Common myeloid progenitor, CD34-positive (primary cell): Measurements from ENCODE around the gene GMPR.
A peak's percentile ranks its signal among the peaks of the same experiment; 100 is the strongest.

Experiments
- CTCF ChIA-PET: fragments of 350-600 bp; sonication (Branson Sonifier 250); formaldehyde crosslinking; loops from one replicate; lab custom pipeline; 2021; ENCODE audit warnings: antibody characterized with exemption; lab: Charles Lee
- POLR2A ChIA-PET: fragments of 350-600 bp; sonication (Branson Sonifier 250); formaldehyde crosslinking; loops from one replicate; lab custom pipeline; 2021; ENCODE audit warnings: antibody characterized with exemption; lab: Charles Lee
- DNase-seq, 3 donors: peaks; one replicate each; pipeline versions ENCODE4 v3.0.0 to v3.0.0-alpha.2; 2013
- H3K27ac ChIP-seq, 2 experiments: 1 replicate in 1 of 2; 2 replicates in 1 of 2; pipeline ENCODE4 v1.7.0; 2013; ENCODE audit warnings: inconsistent platforms in 2 of 2, low read length in 2 of 2, mild to moderate bottlenecking in 2 of 2, low read depth in 1 of 2, moderate library complexity in 1 of 2; ENCODE audit not compliant: severe bottlenecking in 2 of 2, insufficient read depth in 1 of 2, poor library complexity in 1 of 2
- H3K27me3 ChIP-seq, 5 experiments: replicated peaks in 2 of 5; 1 replicate in 3 of 5; 2 replicates in 2 of 5; pipeline versions ENCODE4 v1.6.1 to v1.7.0; 2013; ENCODE audit warnings: low read length in 4 of 5, mild to moderate bottlenecking in 2 of 5, moderate library complexity in 2 of 5, inconsistent platforms in 1 of 5; ENCODE audit not compliant: insufficient read depth in 5 of 5, control insufficient read depth in 4 of 5
- H3K36me3 ChIP-seq, 4 experiments: 1 replicate in 2 of 4; 2 replicates in 2 of 4; pipeline versions ENCODE4 v1.6.1 to v1.7.0; 2013; ENCODE audit warnings: low read length in 3 of 4, control low read depth in 1 of 4, mild to moderate bottlenecking in 1 of 4; ENCODE audit not compliant: control insufficient read depth in 4 of 4, insufficient read depth in 4 of 4
- H3K4me1 ChIP-seq, 4 experiments: 1 replicate in 3 of 4; 2 replicates in 1 of 4; pipeline versions ENCODE4 v1.6.1 to v1.7.1; 2013; ENCODE audit warnings: low read length in 3 of 4, mild to moderate bottlenecking in 3 of 4, control low read depth in 1 of 4, inconsistent platforms in 1 of 4, moderate library complexity in 1 of 4; ENCODE audit not compliant: control insufficient read depth in 4 of 4, insufficient read depth in 4 of 4; ENCODE audit errors: control extremely low read depth in 1 of 4
- H3K4me3 ChIP-seq, 7 experiments: 1 replicate in 4 of 7; 2 replicates in 3 of 7; pipeline versions ENCODE4 v1.5.1 to v1.7.0; 2013; ENCODE audit warnings: mild to moderate bottlenecking in 7 of 7, low read length in 6 of 7, moderate library complexity in 6 of 7, inconsistent platforms in 2 of 7, low read depth in 2 of 7, control low read depth in 1 of 7; ENCODE audit not compliant: insufficient read depth in 4 of 7, control insufficient read depth in 1 of 7; ENCODE audit errors: extremely low read depth in 1 of 7
- H3K9me3 ChIP-seq, 5 experiments: 1 replicate in 4 of 5; 2 replicates in 1 of 5; pipeline versions ENCODE4 v1.6.1 to v1.7.1; 2013; ENCODE audit warnings: low read length in 4 of 5, mild to moderate bottlenecking in 2 of 5, inconsistent platforms in 1 of 5, low read depth in 1 of 5, moderate library complexity in 1 of 5; ENCODE audit not compliant: control insufficient read depth in 4 of 5, insufficient read depth in 2 of 5; ENCODE audit errors: control extremely low read depth in 1 of 5
- WGBS: methylation state at CpG from one replicate; pipeline ENCODE4 v1.1.5; 2013; ENCODE audit not compliant: insufficient coverage; 5-methylcytosine and 5-hydroxymethylcytosine counted together

The GMPR gene

GRCh38 chr6:16237242-16237641 lies 1.1 kb upstream of the GMPR start:
- Histone ChIP-seq H3K9me3 (no peaks in the 10 kb centered on the region), H3K36me3 (no peaks in the 10 kb centered on the region), H3K27me3 (no peaks in the 10 kb centered on the region), H3K4me3 (peak overlapping the region in 2 of 7 experiments; percentile 16 to 61), H3K27ac (peak overlapping the region in 1 of 2 experiments; percentile 61), H3K4me1 (peaks cover 8 to 49% (median 39%) of the 10 kb centered on the region in 4 experiments)
- ChIA-PET POLR2A (interaction anchor here (0.6 to 1.5 kb wide), 2 partner anchors 8 to 588 kb away, joined by 4 read pairs; no protein-coding TSS in a partner anchor), CTCF (interaction anchor here (1.1 to 2.5 kb wide), 6 partner anchors 8 to 109 kb away, joined by 3 to 14 read pairs (median 4); partner anchors contain the start of gene MYLIP)
- DNase-seq = no peak
- 85% methylated on average over 6 of the region's 7 CpGs for WGBS

- POLR2A ChIA-PET = interaction anchor here (1.1 to 1.5 kb wide), 2 partner anchors 10 to 24 kb away, joined by 4 read pairs; no protein-coding TSS in a partner anchor
Measured at GRCh38 chr6:16238963-16239797, 793 bp downstream of the GMPR start.

GRCh38 chr6:16239798-16240123 lies 1.4 kb downstream of the GMPR start:
- H3K27ac ChIP-seq = peak overlapping the region in 1 of 2 experiments; percentile 81
- ChIA-PET CTCF (interaction anchor here (1.0 to 2.5 kb wide), 8 partner anchors 9 to 77 kb away, joined by 3 to 14 read pairs (median 6); no protein-coding TSS in a partner anchor), POLR2A (interaction anchor here (0.6 to 1.1 kb wide), 2 partner anchors 25 to 149 kb away, joined by 3 to 4 read pairs; no protein-coding TSS in a partner anchor)
- H3K27me3 ChIP-seq = no peaks in the 10 kb centered on the region
- H3K9me3 ChIP-seq = no peaks in the 10 kb centered on the region
- peak overlapping the region; percentile 61 to 97 (median 88) for H3K4me3 ChIP-seq
- peaks cover 8 to 49% (median 39%) of the 10 kb centered on the region in 4 experiments for H3K4me1 ChIP-seq
- peak; percentile 82 to 87 (median 84) for DNase-seq
- 0% methylated on average over 2 of the region's 5 CpGs for WGBS
- H3K36me3 ChIP-seq = no peaks in the 10 kb centered on the region

More at GRCh38 chr6:16238963-16239797, 793 bp downstream of the GMPR start:
- Histone ChIP-seq H3K4me3 (peak overlapping the region; percentile 61 to 97 (median 88)), H3K27me3 (no peaks in the 10 kb centered on the region), H3K27ac (peak overlapping the region in 1 of 2 experiments; percentile 81), H3K9me3 (no peaks in the 10 kb centered on the region), H3K36me3 (no peaks in the 10 kb centered on the region), H3K4me1 (peaks cover 8 to 49% (median 39%) of the 10 kb centered on the region in 4 experiments)
- CTCF ChIA-PET = interaction anchor here (0.6 to 2.5 kb wide), 10 partner anchors 10 to 547 kb away, joined by 3 to 14 read pairs (median 4); no protein-coding TSS in a partner anchor
- DNase-seq = peak in 2 of 3 donors; percentile 51 to 57
- under 1% methylated on average over 22 of the region's 34 CpGs for WGBS

- Histone ChIP-seq H3K4me3 (peak overlapping the region in 1 of 7 experiments; percentile 78), H3K36me3 (peaks cover 0 to 7% (median 4%) of the 10 kb centered on the region in 4 experiments), H3K4me1 (peaks cover 8 to 45% (median 37%) of the 10 kb centered on the region in 4 experiments), H3K27me3 (no peaks in the 10 kb centered on the region), H3K9me3 (no peaks in the 10 kb centered on the region), H3K27ac (no peak overlapping the region)
- WGBS = 97% methylated on average over 12 of the region's 12 CpGs
- DNase-seq = no peak
- POLR2A ChIA-PET = no interaction called here
- CTCF ChIA-PET = interaction anchor here (1.0 to 1.5 kb wide), 3 partner anchors 17 to 76 kb away, joined by 3 to 4 read pairs (median 3); no protein-coding TSS in a partner anchor
Measured at GRCh38 chr6:16240589-16241320, 2.4 kb downstream of the GMPR start.

GRCh38 chr6:16241321-16241689 lies 2.9 kb downstream of the GMPR start:
- DNase-seq = no peak
- Histone ChIP-seq H3K36me3 (peaks cover 0 to 12% (median 6%) of the 10 kb centered on the region in 4 experiments), H3K27ac (no peak overlapping the region), H3K4me1 (peaks cover 5 to 40% (median 32%) of the 10 kb centered on the region in 4 experiments), H3K27me3 (no peaks in the 10 kb centered on the region), H3K9me3 (no peaks in the 10 kb centered on the region), H3K4me3 (no peak overlapping the region)
- ChIA-PET POLR2A (no interaction called here), CTCF (interaction anchor here (1.4 kb wide), 1 partner anchor 33 kb away, joined by 3 read pairs; no protein-coding TSS in a partner anchor)
- 94% methylated on average over 2 of the region's 4 CpGs for WGBS

GRCh38 chr6:16243055-16243454 lies 4.7 kb downstream of the GMPR start:
- Histone ChIP-seq H3K4me3 (no peak overlapping the region), H3K27me3 (no peaks in the 10 kb centered on the region), H3K4me1 (peaks cover 0 to 25% (median 17%) of the 10 kb centered on the region in 4 experiments), H3K36me3 (peaks cover 0 to 27% (median 11%) of the 10 kb centered on the region in 4 experiments), H3K27ac (no peak overlapping the region), H3K9me3 (no peaks in the 10 kb centered on the region)
- CTCF ChIA-PET = no interaction called here
- 98% methylated on average over 7 of the region's 8 CpGs for WGBS
- POLR2A ChIA-PET = no interaction called here
- DNase-seq = peak in 2 of 3 donors; percentile 5 to 10
